Naive thymus-derived CD8-positive, alpha-beta T cell (primary cell): ENCODE results near the gene DUS1L. TPM values are rescaled to one million over a fixed set of nuclear protein-coding genes. Genes with fewer than 3 reads are reported as not detected.

Experiments used
- polyA plus RNA-seq, 3 donors: library from polyadenylated mRNA; unstranded; fragments of 300-500 nt; fragmentation: Illumina TruSeq; gene quantifications; one replicate each; pipeline ENCODE4 v1.2.3, GENCODE V29; 2021
- total RNA-seq, 8 experiments: library from RNA in 2 of 8; stranded (reverse) in 2 of 8; gene quantifications; one replicate each; pipeline ENCODE4 v1.2.3 and lab custom pipeline; 2021 to 2026

The DUS1L gene
- total and polyA plus RNA-seq, 5 experiments from 2014 or later: 68.6 to 167 (median 142) TPM

Other genes starting within 250 kb of the DUS1L start
- gene MCRIP1, start 232.5 kb downstream of the DUS1L start, total RNA-seq: 10 to 100 TPM; 58.4 to 59.0 TPM
- gene MCRIP1, start 232.5 kb downstream of the DUS1L start, polyA plus RNA-seq: 10 to 100 TPM; 49.5 to 61.8 (median 55.0) TPM
- gene PPP1R27, start 230.8 kb downstream of the DUS1L start, total RNA-seq: not detected
- gene PPP1R27, start 230.8 kb downstream of the DUS1L start, polyA plus RNA-seq: under 1 TPM in 1 of 3 donors, not detected in 2; 0.11 TPM
- gene P4HB, start 205.3 kb downstream of the DUS1L start, total RNA-seq: 100 to 1,000 TPM; 181 to 190 TPM
- gene P4HB, start 205.3 kb downstream of the DUS1L start, polyA plus RNA-seq: 100 to 1,000 TPM; 166 to 191 (median 191) TPM
- gene ARHGDIA, start 194.5 kb downstream of the DUS1L start, total RNA-seq: 100 to 1,000 TPM; 317 to 343 TPM
- gene ARHGDIA, start 194.5 kb downstream of the DUS1L start, polyA plus RNA-seq: 100 to 1,000 TPM in 1 of 3 donors, 10 to 100 TPM in 2; 55.1 to 102 (median 87.2) TPM
- gene ALYREF, start 174.2 kb downstream of the DUS1L start, total RNA-seq: 10 to 100 TPM; 49.9 to 54.4 TPM
- 10 to 100 TPM; 31.7 to 55.4 (median 50.1) TPM for gene ALYREF, start 174.2 kb downstream of the DUS1L start, polyA plus RNA-seq
- gene ANAPC11, start 174.1 kb downstream of the DUS1L start, total RNA-seq: 10 to 100 TPM; 38.7 to 48.1 TPM
- 100 to 1,000 TPM; 273 to 324 (median 275) TPM for gene ANAPC11, start 174.1 kb downstream of the DUS1L start, polyA plus RNA-seq
- 1 to 10 TPM in 1 of 2 experiments, under 1 TPM in 1; 0.69 to 1.0 TPM for gene NPB, start 163.6 kb downstream of the DUS1L start, total RNA-seq
- not detected for gene NPB, start 163.6 kb downstream of the DUS1L start, polyA plus RNA-seq
- gene PCYT2, start 154.4 kb downstream of the DUS1L start, total RNA-seq: 10 to 100 TPM; 34.9 to 38.5 TPM
- 10 to 100 TPM; 22.9 to 24.0 (median 23.7) TPM for gene PCYT2, start 154.4 kb downstream of the DUS1L start, polyA plus RNA-seq
- 10 to 100 TPM; 66.5 to 70.8 TPM for gene SIRT7, start 147.6 kb downstream of the DUS1L start, total RNA-seq
- 10 to 100 TPM; 21.3 to 30.6 (median 25.6) TPM for gene SIRT7, start 147.6 kb downstream of the DUS1L start, polyA plus RNA-seq
- 10 to 100 TPM; 17.1 to 18.0 TPM for gene MAFG, start 138.1 kb downstream of the DUS1L start, total RNA-seq
- 1 to 10 TPM; 1.2 to 2.5 (median 2.2) TPM for gene MAFG, start 138.1 kb downstream of the DUS1L start, polyA plus RNA-seq
- 1 to 10 TPM; 5.7 to 9.1 TPM for gene PYCR1, start 128.5 kb downstream of the DUS1L start, total RNA-seq
- gene PYCR1, start 128.5 kb downstream of the DUS1L start, polyA plus RNA-seq: 1 to 10 TPM; 2.9 to 4.8 (median 3.0) TPM
- gene MYADML2, start 118.6 kb downstream of the DUS1L start, total RNA-seq: not detected
- not detected for gene MYADML2, start 118.6 kb downstream of the DUS1L start, polyA plus RNA-seq
- not detected for gene NOTUM, start 104.6 kb downstream of the DUS1L start, total RNA-seq
- not detected for gene NOTUM, start 104.6 kb downstream of the DUS1L start, polyA plus RNA-seq
- 10 to 100 TPM; 43.0 to 47.7 TPM for gene ASPSCR1, start 88.2 kb downstream of the DUS1L start, total RNA-seq
- gene ASPSCR1, start 88.2 kb downstream of the DUS1L start, polyA plus RNA-seq: 10 to 100 TPM; 28.1 to 33.4 (median 29.1) TPM
- 10 to 100 TPM; 33.6 to 37.6 TPM for gene CENPX, start 42.9 kb downstream of the DUS1L start, total RNA-seq
- 10 to 100 TPM; 42.7 to 63.0 (median 50.7) TPM for gene CENPX, start 42.9 kb downstream of the DUS1L start, polyA plus RNA-seq
- 10 to 100 TPM; 11.4 to 12.5 TPM for gene LRRC45, start 42.5 kb downstream of the DUS1L start, total RNA-seq
- 1 to 10 TPM; 2.7 to 6.0 (median 4.2) TPM for gene LRRC45, start 42.5 kb downstream of the DUS1L start, polyA plus RNA-seq
- gene RAC3, start 34.1 kb downstream of the DUS1L start, total RNA-seq: 1 to 10 TPM; 1.4 to 1.5 TPM
- not detected for gene RAC3, start 34.1 kb downstream of the DUS1L start, polyA plus RNA-seq
- 10 to 100 TPM; 72.5 to 81.0 TPM for gene DCXR, start 28.1 kb downstream of the DUS1L start, total RNA-seq
- gene DCXR, start 28.1 kb downstream of the DUS1L start, polyA plus RNA-seq: 100 to 1,000 TPM; 113 to 185 (median 127) TPM
- 10 to 100 TPM; 38.5 to 42.1 TPM for gene RFNG, start 14.0 kb downstream of the DUS1L start, total RNA-seq
- 1 to 10 TPM; 2.2 to 8.5 (median 4.8) TPM for gene RFNG, start 14.0 kb downstream of the DUS1L start, polyA plus RNA-seq
- gene GPS1, start 13.9 kb downstream of the DUS1L start, total RNA-seq: 10 to 100 TPM; 88.2 to 91.4 TPM
- gene GPS1, start 13.9 kb downstream of the DUS1L start, polyA plus RNA-seq: 100 to 1,000 TPM; 122 to 140 (median 126) TPM
- 10 to 100 TPM; 28.3 to 32.3 TPM for gene FASN, start 32.4 kb upstream of the DUS1L start, total RNA-seq
- 1 to 10 TPM in 1 of 3 donors, under 1 TPM in 2; 0.33 to 2.4 (median 0.80) TPM for gene FASN, start 32.4 kb upstream of the DUS1L start, polyA plus RNA-seq
- 10 to 100 TPM; 72.9 to 80.0 TPM for gene CCDC57, start 147.0 kb upstream of the DUS1L start, total RNA-seq
- gene CCDC57, start 147.0 kb upstream of the DUS1L start, polyA plus RNA-seq: 10 to 100 TPM; 39.6 to 53.5 (median 42.4) TPM
- 10 to 100 TPM; 10.1 to 11.6 TPM for gene SLC16A3, start 163.2 kb upstream of the DUS1L start, total RNA-seq
- 1 to 10 TPM in 2 of 3 donors, under 1 TPM in 1; 0.91 to 1.5 (median 1.0) TPM for gene SLC16A3, start 163.2 kb upstream of the DUS1L start, polyA plus RNA-seq
- 100 to 1,000 TPM; 184 to 201 TPM for gene CSNK1D, start 207.9 kb upstream of the DUS1L start, total RNA-seq
- gene CSNK1D, start 207.9 kb upstream of the DUS1L start, polyA plus RNA-seq: 10 to 100 TPM; 47.6 to 72.1 (median 48.6) TPM